Anterior cingulate cortex (tissue), 58 donors: ENCODE measurements around the gene PPP1R36.
A peak's percentile ranks its signal among the peaks of the same experiment; 100 is the strongest.
"Not testable (repeated sequence)": the region's sequence is repeated elsewhere in the genome, so short reads cannot be mapped to it uniquely, and the experiment has no call there.

Experiments used
- DNase-seq, 58 donors: peaks; one replicate each; lab custom pipeline; 2025; lab: John Stamatoyannopoulos, UW

Gene PPP1R36

GRCh38 chr14:64516969-64517368 lies 32.8 kb upstream of the PPP1R36 start:
- DNase-seq = no peak

GRCh38 chr14:64517667-64518066 lies 32.1 kb upstream of the PPP1R36 start:
- not testable (repeated sequence) for DNase-seq

- no peak for DNase-seq
These were observed 31.5 kb upstream of the PPP1R36 start for GRCh38 chr14:64518229-64518628.

- DNase-seq = no peak
These were observed 29.1 kb upstream of the PPP1R36 start for GRCh38 chr14:64520699-64521098.

- no peak for DNase-seq
These were observed 27.0 kb upstream of the PPP1R36 start for GRCh38 chr14:64522591-64523355.

- no peak for DNase-seq
These were observed 24.4 kb upstream of the PPP1R36 start for GRCh38 chr14:64525354-64525753.

- no peak for DNase-seq
These were observed 18.2 kb upstream of the PPP1R36 start for GRCh38 chr14:64531567-64531966.

GRCh38 chr14:64536488-64537245 lies 13.1 kb upstream of the PPP1R36 start:
- DNase-seq = no peak

GRCh38 chr14:64540208-64541202 lies 9.3 kb upstream of the PPP1R36 start, which contains the start of gene HSPA2:
Gene HSPA2, plus strand, starts transcription at chr14:64540741. Its CDS starts 109 bp downstream, at chr14:64540850.
- peak; percentile 62 to 100 (median 99) for DNase-seq

- peak in 16 of 58 donors; percentile 17 to 64 (median 40) for DNase-seq
These were observed 8.3 kb upstream of the PPP1R36 start for GRCh38 chr14:64541261-64541971.

- DNase-seq = peak in 6 of 58 donors; percentile 21 to 44 (median 36)
These were observed 7.6 kb upstream of the PPP1R36 start for GRCh38 chr14:64541972-64542835.

GRCh38 chr14:64542836-64543201 lies 6.9 kb upstream of the PPP1R36 start:
- no peak for DNase-seq

GRCh38 chr14:64544607-64545312 lies 5.0 kb upstream of the PPP1R36 start:
- DNase-seq = no peak

GRCh38 chr14:64549016-64549415 lies 745 bp upstream of the PPP1R36 start:
- no peak for DNase-seq

- no peak for DNase-seq
These were observed 1.0 kb downstream of the PPP1R36 start for GRCh38 chr14:64550621-64551333.

- DNase-seq = no peak
These were observed 4.8 kb downstream of the PPP1R36 start for GRCh38 chr14:64554556-64554955.

GRCh38 chr14:64556526-64556925 lies 6.8 kb downstream of the PPP1R36 start:
- DNase-seq = no peak

GRCh38 chr14:64558216-64558615 lies 8.5 kb downstream of the PPP1R36 start:
- not testable (repeated sequence) for DNase-seq
